ENCODE data around the gene RFK.
"Not testable (repeated sequence)": the region's sequence is repeated elsewhere in the genome, so short reads cannot be mapped to it uniquely, and the experiment has no call there.

Gene RFK

GRCh38 chr9:76370396-76371023 is 23.7 kb downstream of the RFK start:
- no peak for DNase-seq (ENCODE audit: low read depth in 2 of 2)

GRCh38 chr9:76369583-76369982 is 24.6 kb downstream of the RFK start:
- DNase-seq (ENCODE audit: low read depth in 2 of 2), result no peak

- DNase-seq (ENCODE audit: low read depth in 2 of 2), result no peak
Measured at GRCh38 chr9:76366275-76366674, 28.0 kb downstream of the RFK start.

GRCh38 chr9:76365028-76365427 is 29.2 kb downstream of the RFK start:
- no peak for DNase-seq (ENCODE audit: low read depth in 2 of 2)

- DNase-seq (ENCODE audit: low read depth in 2 of 2), result no peak
Measured at GRCh38 chr9:76363032-76363395, 31.2 kb downstream of the RFK start.

- DNase-seq (ENCODE audit: low read depth in 2 of 2), result not testable (repeated sequence)
Measured at GRCh38 chr9:76362332-76363031, 31.7 kb downstream of the RFK start.

GRCh38 chr9:76359766-76360165 is 34.5 kb downstream of the RFK start:
- no peak for DNase-seq (ENCODE audit: low read depth in 2 of 2)

GRCh38 chr9:76359365-76359764 is 34.9 kb downstream of the RFK start:
- no peak for DNase-seq (ENCODE audit: low read depth in 2 of 2)

GRCh38 chr9:76358628-76359280 is 35.5 kb downstream of the RFK start:
- no peak for DNase-seq (ENCODE audit: low read depth in 2 of 2)

- DNase-seq (ENCODE audit: low read depth in 2 of 2), result no peak
Measured at GRCh38 chr9:76357555-76357954, 36.7 kb downstream of the RFK start.

GRCh38 chr9:76355886-76356285 is 38.3 kb downstream of the RFK start:
- DNase-seq (ENCODE audit: low read depth in 2 of 2), result no peak

- no peak for DNase-seq (ENCODE audit: low read depth in 2 of 2)
Measured at GRCh38 chr9:76354221-76354620, 40.0 kb downstream of the RFK start.

- no peak for DNase-seq (ENCODE audit: low read depth in 2 of 2)
Measured at GRCh38 chr9:76353280-76353679, 40.9 kb downstream of the RFK start.

- no peak for DNase-seq (ENCODE audit: low read depth in 2 of 2)
Measured at GRCh38 chr9:76352026-76352620, 42.1 kb downstream of the RFK start.

GRCh38 chr9:76351006-76351405 is 43.2 kb downstream of the RFK start:
- no peak for DNase-seq (ENCODE audit: low read depth in 2 of 2)

- no peak for DNase-seq (ENCODE audit: low read depth in 2 of 2)
Measured at GRCh38 chr9:76349865-76350264, 44.4 kb downstream of the RFK start.

GRCh38 chr9:76342858-76343257 is 51.4 kb downstream of the RFK start:
- DNase-seq (ENCODE audit: low read depth in 2 of 2), result no peak

- no peak for DNase-seq (ENCODE audit: low read depth in 2 of 2)
Measured at GRCh38 chr9:76342201-76342600, 52.0 kb downstream of the RFK start.

GRCh38 chr9:76341616-76342015 is 52.6 kb downstream of the RFK start:
- DNase-seq (ENCODE audit: low read depth in 2 of 2), result no peak

- DNase-seq (ENCODE audit: low read depth in 2 of 2), result no peak
Measured at GRCh38 chr9:76338418-76338817, 55.8 kb downstream of the RFK start.

- DNase-seq (ENCODE audit: low read depth in 2 of 2), result no peak
Measured at GRCh38 chr9:76336027-76336426, 58.2 kb downstream of the RFK start.
